IMR-90 (cell line): ENCODE data around the gene TPO. TPM values are rescaled to one million over a fixed set of nuclear protein-coding genes. Genes with fewer than 3 reads are reported as not detected.

Experiments used
- ATAC-seq: fragments of 200-7000 bp; cut with Tn5 transposase; 2 replicates; pipeline ENCODE4 v1.9.1; 2020; ENCODE audit warnings: low read depth, mild to moderate bottlenecking, moderate library complexity
- BruUV-seq: library from RNA; stranded (reverse); fragments of 400-500 nt; replicated peaks from 2 replicates; lab custom pipeline; 2021; lab: Mats Ljungman, UMichigan
- CTCF ChIA-PET: fragments of 300-600 bp; formaldehyde crosslinking; extraction: SDS; loops from one replicate; lab custom pipeline; 2021; ENCODE audit warnings: antibody characterized with exemption; lab: Yijun Ruan, JAX
- POLR2A ChIA-PET: fragments of 300-600 bp; sonication (Branson Sonifier 250); formaldehyde crosslinking; loops from one replicate; lab custom pipeline; 2022; ENCODE audit warnings: antibody characterized with exemption; ENCODE audit not compliant: unreplicated experiment; lab: Charles Lee
- DNase-seq: peaks from one replicate; pipeline ENCODE4 v3.0.0; 2013
- H2AFZ ChIP-seq: replicated peaks from 2 replicates; pipeline ENCODE3; 2013; ENCODE audit warnings: low read length, mild to moderate bottlenecking; ENCODE audit not compliant: poor library complexity
- H2AK5ac ChIP-seq: 2 replicates; pipeline ENCODE4 v1.6.1; 2013; ENCODE audit warnings: low read depth, low read length, inconsistent platforms
- H2AK9ac ChIP-seq: replicated peaks from 2 replicates; pipeline ENCODE3; 2013; ENCODE audit warnings: mild to moderate bottlenecking, low read depth, low read length, moderate library complexity; ENCODE audit not compliant: poor library complexity
- H2BK120ac ChIP-seq: 2 replicates; pipeline ENCODE4 v1.6.1; 2013; ENCODE audit warnings: low read depth, low read length, inconsistent platforms
- H2BK15ac ChIP-seq: 3 replicates; pipeline ENCODE4 v1.6.1; 2013; ENCODE audit warnings: low read depth, low read length, inconsistent platforms
- H2BK20ac ChIP-seq: 2 replicates; pipeline ENCODE4 v1.6.1; 2013; ENCODE audit warnings: low read depth, mild to moderate bottlenecking, inconsistent platforms, low read length, moderate library complexity
- H2BK5ac ChIP-seq: 2 replicates; pipeline ENCODE4 v1.6.1; 2013; ENCODE audit warnings: mild to moderate bottlenecking, low read depth, low read length, inconsistent platforms; ENCODE audit not compliant: poor library complexity, severe bottlenecking
- H3K14ac ChIP-seq: replicated peaks from 2 replicates; pipeline ENCODE4 v1.6.1; 2013; ENCODE audit warnings: low read depth, low read length, inconsistent platforms
- H3K18ac ChIP-seq: 2 replicates; pipeline ENCODE4 v1.6.1; 2013; ENCODE audit warnings: low read depth, low read length, control low read depth
- H3K23ac ChIP-seq: 2 replicates; pipeline ENCODE4 v1.6.1; 2013; ENCODE audit warnings: low read depth, low read length, inconsistent platforms
- H3K27ac ChIP-seq: 2 replicates; pipeline ENCODE4 v1.5.1; 2013; ENCODE audit warnings: mild to moderate bottlenecking, control low read depth, low read length; ENCODE audit not compliant: insufficient read depth
- H3K27me3 ChIP-seq: 2 replicates; pipeline ENCODE4 v1.6.1; 2013; ENCODE audit warnings: low read length; ENCODE audit not compliant: control insufficient read depth, insufficient read depth
- H3K36me3 ChIP-seq: 2 replicates; pipeline ENCODE4 v1.6.1; 2013; ENCODE audit warnings: low read length, mixed read lengths; ENCODE audit not compliant: control insufficient read depth, insufficient read depth
- H3K4ac ChIP-seq: 2 replicates; pipeline ENCODE4 v1.6.1; 2013; ENCODE audit warnings: low read depth, low read length, inconsistent platforms
- H3K4me1 ChIP-seq: 2 replicates; pipeline ENCODE4 v1.6.1; 2013; ENCODE audit warnings: low read length, mixed read lengths; ENCODE audit not compliant: control insufficient read depth, insufficient read depth
- H3K4me2 ChIP-seq: 2 replicates; pipeline ENCODE4 v1.6.1; 2013; ENCODE audit warnings: low read depth, mild to moderate bottlenecking, control low read depth, low read length, moderate library complexity
- H3K4me3 ChIP-seq: 2 replicates; pipeline ENCODE4 v1.5.1; 2013; ENCODE audit warnings: low read depth, mild to moderate bottlenecking, control low read depth, low read length, moderate library complexity; ENCODE audit not compliant: insufficient read depth
- H3K56ac ChIP-seq: 2 replicates; pipeline ENCODE4 v1.6.1; 2013; ENCODE audit warnings: low read length, inconsistent platforms; ENCODE audit not compliant: insufficient read depth; ENCODE audit errors: extremely low read depth
- H3K79me1 ChIP-seq, 2 experiments: 2 replicates each; pipeline ENCODE4 v1.6.1; 2013; ENCODE audit warnings: low read length in 2 of 2, inconsistent platforms in 1 of 2, low read depth in 1 of 2
- H3K9ac ChIP-seq: 2 replicates; pipeline ENCODE4 v1.6.1; 2013; ENCODE audit warnings: low read depth, low read length, control low read depth
- H3K9me1 ChIP-seq: 2 replicates; pipeline ENCODE4 v1.6.1; 2013; ENCODE audit warnings: low read length, inconsistent platforms; ENCODE audit not compliant: insufficient read depth
- H3K9me3 ChIP-seq: 2 replicates; pipeline ENCODE4 v1.6.1; 2013; ENCODE audit warnings: low read length; ENCODE audit not compliant: control insufficient read depth, insufficient read depth
- H4K20me1 ChIP-seq: 2 replicates; pipeline ENCODE4 v1.6.1; 2013; ENCODE audit warnings: low read length, inconsistent platforms; ENCODE audit not compliant: insufficient read depth
- H4K5ac ChIP-seq: 2 replicates; pipeline ENCODE4 v1.6.1; 2013; ENCODE audit warnings: mild to moderate bottlenecking, low read depth, low read length, control low read depth
- H4K8ac ChIP-seq, 2 experiments: 2 replicates each; pipeline ENCODE4 v1.6.1; 2013; ENCODE audit warnings: low read depth in 2 of 2, low read length in 2 of 2, control low read depth in 1 of 2, inconsistent platforms in 1 of 2
- H4K91ac ChIP-seq: 2 replicates; pipeline ENCODE4 v1.6.1; 2013; ENCODE audit warnings: low read depth, low read length, inconsistent platforms; ENCODE audit not compliant: insufficient read depth
- CEBPB ChIP-seq: IDR thresholded peaks from 2 replicates; pipeline ENCODE4 v1.6.1; 2012; ENCODE audit warnings: low read depth, low read length, improper control_type of control experiment
- FOS ChIP-seq: fragments of 150-350 bp; IDR thresholded peaks from 2 replicates; pipeline ENCODE4 v1.6.1; 2016; ENCODE audit warnings: low read depth, low read length
- MAZ ChIP-seq: IDR thresholded peaks from 2 replicates; pipeline ENCODE4 v1.6.1; 2012; ENCODE audit warnings: low read depth, mild to moderate bottlenecking, low read length, improper control_type of control experiment, moderate library complexity, borderline replicate concordance
- POLR2A ChIP-seq: IDR thresholded peaks from 2 replicates; pipeline ENCODE4 v1.6.1; 2012; ENCODE audit warnings: mild to moderate bottlenecking, low read depth, low read length
- RAD21 ChIP-seq: IDR thresholded peaks from 2 replicates; pipeline ENCODE4 v1.6.1; 2012; ENCODE audit warnings: low read length, improper control_type of control experiment
- SMC3 ChIP-seq: fragments of 150-350 bp; IDR thresholded peaks from 2 replicates; pipeline ENCODE4 v1.6.1; 2016; ENCODE audit warnings: low read depth, mild to moderate bottlenecking, antibody characterized with exemption, low read length, moderate library complexity
- WGBS, 2 experiments: methylation state at CpG; one replicate each; pipeline versions ENCODE4 v1.1.5 to v1.1.7; 2013; ENCODE audit warnings: missing lambda C conversion rate in 2 of 2; ENCODE audit not compliant: insufficient read length in 1 of 2; ENCODE audit errors: extremely low coverage in 2 of 2; 5-methylcytosine and 5-hydroxymethylcytosine counted together
- dilution Hi-C: fragments of 300-500 bp; cut with HindIII; formaldehyde crosslinking; loops from one replicate; pipeline ENCODE4 v1.14.3; 2018; ENCODE audit warnings: low sequenced_read_pairs; ENCODE audit not compliant: unreplicated experiment
- in situ Hi-C: fragments of 300-500 bp; cut with MboI; formaldehyde crosslinking; loops from 3 replicates; pipeline ENCODE4 v1.14.3; 2019; ENCODE audit warnings: low sequenced_read_pairs, inconsistent platforms, mixed read lengths
- intact Hi-C: fragments of 100-400 bp; cut with micrococcal nuclease; formaldehyde crosslinking; loops from 2 replicates; pipeline ENCODE4 v1.10.0; 2022
- polyA plus RNA-seq, 3 experiments: library from polyadenylated mRNA; depleted of rRNA; stranded (reverse); fragments of >200 nt; gene quantifications; 2 replicates each; pipeline ENCODE4 v1.2.3, GENCODE V29; 2012; ENCODE audit warnings: low replicate concordance in 1 of 3
- total RNA-seq: library from RNA; depleted of rRNA; stranded (reverse); fragments of >200 nt; gene quantifications from 2 replicates; pipeline ENCODE4 v1.2.3, GENCODE V29; 2012
- TF ChIP-seq, protein P1 (sequence below): fragments of 150-350 bp; IDR thresholded peaks from 2 replicates; pipeline ENCODE4 v1.6.1; 2017; ENCODE audit warnings: mild to moderate bottlenecking, antibody characterized with exemption, low read length, low read depth

TPO gene
- total and polyA plus RNA-seq, 2 of the 4 experiments (the other 2 are of a cell fraction): not detected

GRCh38 chr2:1501038-1501851 lies 88.0 kb downstream of the TPO start:
- no peak for DNase-seq
- ChIA-PET POLR2A (no interaction called here), CTCF (interaction anchor here (0.6 kb wide), 1 partner anchor 35 kb away, joined by 3 read pairs; no protein-coding TSS in a partner anchor)
- Histone ChIP-seq H2AK9ac (no peak overlapping the region), H3K9me3 (no peaks in the 10 kb centered on the region), H3K36me3 (no peaks in the 10 kb centered on the region), H3K4me2 (no peak overlapping the region), H3K27me3 (no peaks in the 10 kb centered on the region; the same call in 1 of the 2 replicates), H3K14ac (no peak overlapping the region), H2BK120ac (no peak overlapping the region), H2BK5ac (no peak overlapping the region), H3K18ac (no peak overlapping the region), H3K4me3 (no peak overlapping the region), H3K79me1 (no peaks in the 10 kb centered on the region), H3K9ac (no peak overlapping the region), H4K5ac (no peak overlapping the region), H2BK20ac (no peak overlapping the region), H4K8ac (no peak overlapping the region), H3K9me1 (no peaks in the 10 kb centered on the region), H3K27ac (no peak overlapping the region), H3K4ac (no peak overlapping the region), H4K20me1 (no peaks in the 10 kb centered on the region), H3K23ac (no peak overlapping the region), H2AFZ (peak overlapping the region; percentile 43), H2BK15ac (no peak overlapping the region), H3K4me1 (no peaks in the 10 kb centered on the region), H4K91ac (no peak overlapping the region), H2AK5ac (no peak overlapping the region), H3K56ac (no peak overlapping the region)
- ATAC-seq: no peak
- in situ Hi-C loops (no loop called here), intact Hi-C loops (no loop called here), dilution Hi-C loops (no loop called here)
- no TSS peak for BruUV-seq
- TF ChIP-seq POLR2A (no peak), MAZ (no peak), SMC3 (no peak), RAD21 (no peak), CEBPB (no peak), FOS (no peak)
- TF ChIP-seq, protein P1, sequence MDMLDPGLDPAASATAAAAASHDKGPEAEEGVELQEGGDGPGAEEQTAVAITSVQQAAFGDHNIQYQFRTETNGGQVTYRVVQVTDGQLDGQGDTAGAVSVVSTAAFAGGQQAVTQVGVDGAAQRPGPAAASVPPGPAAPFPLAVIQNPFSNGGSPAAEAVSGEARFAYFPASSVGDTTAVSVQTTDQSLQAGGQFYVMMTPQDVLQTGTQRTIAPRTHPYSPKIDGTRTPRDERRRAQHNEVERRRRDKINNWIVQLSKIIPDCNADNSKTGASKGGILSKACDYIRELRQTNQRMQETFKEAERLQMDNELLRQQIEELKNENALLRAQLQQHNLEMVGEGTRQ: no peak
- WGBS, 2 experiments: 79% methylated on average over 17 of the region's 27 CpGs; no CpG with 5 or more reads in 1 of the 2 experiments
